ENCODE results near the gene S100A2. TPM values are rescaled to one million over a fixed set of nuclear protein-coding genes. Genes with fewer than 3 reads are reported as not detected.

The S100A2 gene
- total RNA-seq, 4 donors from 2014 or later = 1.3 to 2.2 TPM; not detected in 2

DNA sequence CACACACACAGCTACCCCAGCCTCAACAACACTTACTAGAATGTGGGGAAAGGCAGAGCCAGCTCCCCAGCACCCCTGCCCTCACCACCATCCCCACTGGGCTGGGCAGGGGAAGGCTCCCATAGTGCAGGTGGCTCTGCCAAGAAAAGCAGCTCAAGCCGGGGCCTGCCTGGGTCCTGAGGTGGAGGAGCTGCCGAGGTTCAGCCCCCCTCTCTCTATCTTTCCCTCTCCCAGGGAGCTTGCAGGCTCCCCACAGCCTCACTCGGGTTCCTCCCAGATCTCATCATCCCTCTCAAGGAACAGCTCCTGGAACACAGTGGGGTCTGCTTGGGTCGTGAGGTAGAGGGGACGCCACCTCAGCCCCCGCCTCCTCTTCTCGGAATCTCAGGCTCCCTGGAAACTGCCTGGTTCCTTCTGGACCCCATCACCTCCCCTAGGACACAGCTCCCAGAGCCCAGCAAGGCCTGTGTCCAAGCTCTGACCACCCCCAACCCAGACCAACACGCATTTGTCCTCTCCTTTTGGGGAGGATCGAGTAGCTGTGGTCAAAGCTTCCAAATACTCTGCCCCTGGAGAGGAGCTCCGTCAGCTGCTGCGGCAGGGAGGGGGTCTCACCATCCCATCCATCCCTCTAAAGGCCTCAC lies 46.6 kb upstream of the S100A2 start:
- TF ChIP-seq, protein P1, sequence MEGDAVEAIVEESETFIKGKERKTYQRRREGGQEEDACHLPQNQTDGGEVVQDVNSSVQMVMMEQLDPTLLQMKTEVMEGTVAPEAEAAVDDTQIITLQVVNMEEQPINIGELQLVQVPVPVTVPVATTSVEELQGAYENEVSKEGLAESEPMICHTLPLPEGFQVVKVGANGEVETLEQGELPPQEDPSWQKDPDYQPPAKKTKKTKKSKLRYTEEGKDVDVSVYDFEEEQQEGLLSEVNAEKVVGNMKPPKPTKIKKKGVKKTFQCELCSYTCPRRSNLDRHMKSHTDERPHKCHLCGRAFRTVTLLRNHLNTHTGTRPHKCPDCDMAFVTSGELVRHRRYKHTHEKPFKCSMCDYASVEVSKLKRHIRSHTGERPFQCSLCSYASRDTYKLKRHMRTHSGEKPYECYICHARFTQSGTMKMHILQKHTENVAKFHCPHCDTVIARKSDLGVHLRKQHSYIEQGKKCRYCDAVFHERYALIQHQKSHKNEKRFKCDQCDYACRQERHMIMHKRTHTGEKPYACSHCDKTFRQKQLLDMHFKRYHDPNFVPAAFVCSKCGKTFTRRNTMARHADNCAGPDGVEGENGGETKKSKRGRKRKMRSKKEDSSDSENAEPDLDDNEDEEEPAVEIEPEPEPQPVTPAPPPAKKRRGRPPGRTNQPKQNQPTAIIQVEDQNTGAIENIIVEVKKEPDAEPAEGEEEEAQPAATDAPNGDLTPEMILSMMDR (IDR thresholded peaks at IDR 0.05; ENCODE audit: low read depth) = no peak

DNA sequence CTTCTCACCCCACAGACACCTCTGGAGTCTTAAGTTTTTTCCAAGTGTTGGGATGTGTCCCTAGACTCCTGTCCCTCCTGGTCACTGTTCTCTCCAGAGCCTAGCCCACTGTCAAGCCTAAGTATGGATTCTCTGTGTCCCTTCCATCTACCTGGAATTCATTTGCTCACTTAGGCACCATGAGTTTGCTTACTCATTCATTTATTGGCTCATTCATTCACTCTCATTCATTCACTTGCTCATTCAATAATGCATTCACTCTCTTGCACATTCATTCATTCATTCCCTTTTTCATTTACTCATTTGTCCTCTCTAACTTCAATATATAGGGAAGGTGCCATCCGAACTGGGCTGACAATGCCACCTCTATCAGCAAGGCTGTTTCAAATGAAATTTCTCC lies 45.7 kb upstream of the S100A2 start:
- TF ChIP-seq, protein P1 (IDR thresholded peaks at IDR 0.05; ENCODE audit: low read depth) = no peak

DNA sequence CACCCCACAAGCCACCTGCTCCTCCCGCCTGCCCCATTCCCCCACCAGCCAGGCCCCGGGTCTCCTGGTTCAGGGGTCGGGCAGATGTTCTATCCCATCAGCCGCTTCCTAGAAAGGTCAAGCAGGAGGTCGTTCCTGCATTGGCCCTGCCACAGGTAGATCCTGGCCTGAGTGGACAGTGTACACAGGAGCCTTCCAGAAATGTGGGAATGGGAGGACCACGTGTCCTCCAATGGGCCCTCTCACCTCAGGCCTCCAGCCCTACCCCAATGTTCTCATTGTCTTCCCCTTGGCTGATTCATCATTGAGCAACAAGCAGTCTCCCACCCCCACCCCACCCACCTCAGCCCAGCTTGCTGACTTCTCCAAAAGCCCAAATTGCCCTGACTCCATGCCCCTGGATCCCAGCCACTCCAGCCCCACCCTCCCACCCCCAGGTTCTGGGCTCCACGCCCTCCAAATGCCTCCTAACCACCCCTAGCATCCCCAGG lies 45.2 kb upstream of the S100A2 start:
- TF ChIP-seq, protein P1 (IDR thresholded peaks at IDR 0.05; ENCODE audit: low read depth) = no peak

DNA sequence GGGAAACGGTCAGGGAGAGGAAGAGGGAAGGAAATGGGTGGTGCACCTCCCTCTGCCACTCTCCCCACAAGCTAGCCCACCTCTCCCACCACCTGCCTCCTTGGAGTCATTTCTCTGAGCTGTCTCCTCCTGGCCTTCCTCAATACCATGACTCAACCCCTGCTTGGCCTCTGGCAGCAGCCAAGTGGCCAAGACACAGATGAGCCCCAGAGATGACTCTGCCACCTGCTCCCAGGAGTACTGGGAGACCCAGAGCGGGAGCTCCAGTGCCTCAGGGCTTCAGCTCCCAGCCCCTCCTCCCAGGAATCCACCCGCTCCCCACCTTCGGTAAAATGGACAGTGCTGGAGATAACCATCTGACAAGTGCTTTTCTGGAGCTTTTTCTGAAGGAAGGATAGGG lies 44.7 kb upstream of the S100A2 start:
- TF ChIP-seq, protein P1 (IDR thresholded peaks at IDR 0.05; ENCODE audit: low read depth) = no peak

DNA sequence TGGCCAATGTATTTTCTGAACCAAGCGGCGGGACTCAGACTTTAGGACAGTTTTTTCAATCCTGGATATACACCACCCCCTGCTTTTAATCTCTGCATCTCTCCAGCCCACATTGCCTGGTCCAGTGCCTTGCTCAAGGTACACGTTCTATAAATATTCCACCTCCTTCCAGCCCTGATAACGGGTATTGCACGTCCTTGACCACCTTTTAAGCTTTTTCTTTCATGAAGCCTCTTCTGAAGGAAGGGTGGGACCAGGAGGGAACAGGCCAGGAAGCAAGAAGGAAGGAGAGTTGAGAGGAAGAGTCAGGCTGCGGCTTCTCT lies 43.9 kb upstream of the S100A2 start:
- TF ChIP-seq, protein P1 (IDR thresholded peaks at IDR 0.05; ENCODE audit: low read depth) = no peak

DNA sequence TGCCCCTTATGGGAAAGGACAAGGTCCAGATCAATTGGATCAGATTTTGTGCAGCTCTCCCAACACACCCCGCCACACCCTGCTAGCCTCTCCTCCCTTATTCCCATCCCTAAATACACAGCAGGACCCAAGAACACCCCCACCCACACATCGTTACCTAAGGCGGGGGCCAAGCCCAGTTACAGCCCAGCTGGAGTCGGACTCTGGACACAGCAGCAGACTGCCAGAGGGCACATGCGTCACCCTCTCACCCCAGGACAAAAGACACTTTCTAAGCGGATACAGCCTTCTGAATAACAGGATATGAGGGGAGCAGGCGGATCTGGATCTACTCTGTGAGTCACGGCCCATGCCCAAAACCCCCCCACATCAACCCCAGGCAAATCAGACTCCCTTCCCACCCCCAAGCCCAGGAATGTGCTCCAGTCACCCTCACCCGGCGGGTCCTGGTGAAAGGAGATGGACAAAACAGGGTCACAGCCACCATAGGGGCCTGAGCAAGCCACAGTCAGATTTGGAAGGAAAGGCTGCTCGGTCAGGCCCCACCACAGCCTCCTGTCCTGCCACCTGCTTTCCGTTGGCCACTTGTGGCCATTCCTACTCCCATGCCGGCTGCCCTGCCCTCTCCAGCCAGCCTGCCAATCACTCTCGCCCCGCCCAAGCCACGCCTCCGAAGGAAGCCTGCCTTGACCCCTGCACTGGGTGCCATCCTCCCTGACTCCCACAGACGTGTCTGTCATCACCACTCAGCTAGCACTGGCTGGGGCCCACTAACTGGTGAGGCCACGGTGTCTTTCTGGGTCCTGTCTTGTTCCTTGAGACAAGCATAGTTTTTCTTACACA lies 43.3 kb upstream of the S100A2 start:
- TF ChIP-seq, protein P1 (IDR thresholded peaks at IDR 0.05; ENCODE audit: low read depth) = no peak

DNA sequence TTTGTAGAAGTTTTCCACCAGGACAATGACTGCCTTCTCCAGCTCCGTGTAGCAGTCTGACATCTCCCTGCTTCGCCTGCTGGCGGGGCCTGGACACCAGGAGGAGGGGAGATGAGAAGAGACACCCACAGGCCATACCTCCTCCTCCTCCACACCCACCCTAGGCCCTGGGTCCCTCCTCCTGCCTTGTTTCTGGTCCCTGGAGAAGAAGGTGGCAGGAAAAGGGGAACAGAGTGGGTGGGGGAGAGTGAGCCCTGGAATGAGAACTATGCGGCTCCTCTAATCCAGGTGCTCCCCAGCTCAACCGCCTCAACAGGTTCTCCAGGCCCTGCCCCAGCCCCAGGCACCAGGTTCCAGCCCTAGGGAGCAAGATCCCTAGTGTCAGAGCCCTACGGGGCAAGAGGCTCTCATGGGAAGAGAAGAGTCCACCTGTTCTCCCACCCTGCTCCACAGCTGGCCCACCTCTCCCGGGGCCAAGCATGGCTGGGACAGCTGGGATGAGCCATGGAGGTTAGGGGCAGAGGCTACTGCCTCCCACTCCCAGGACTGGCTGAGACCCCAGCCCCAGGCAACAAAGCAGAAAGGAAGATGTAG lies 42.5 kb upstream of the S100A2 start:
- TF ChIP-seq, protein P1 (IDR thresholded peaks at IDR 0.05; ENCODE audit: low read depth) = no peak
